Activated T-cell treated with anti-CD3 and anti-CD28 coated beads, Interleukin-2, amount 50 U/mL, for 72 hours (primary cell): ENCODE measurements around the gene RPL29. TPM values are rescaled to one million over a fixed set of nuclear protein-coding genes. Genes with fewer than 3 reads are reported as not detected.
"Not testable (repeated sequence)": the region's sequence is repeated elsewhere in the genome, so short reads cannot be mapped to it uniquely, and the experiment has no call there.

Experiments
- ATAC-seq, 2 donors: fragments of 150-1000 bp; cut with Tn5 transposase; replicated peaks in 1 of 2; 2 replicates each; pipeline ENCODE4 v1.10.0; 2021; ENCODE audit warnings: moderate library complexity in 2 of 2, mild to moderate bottlenecking in 1 of 2
- DNase-seq, 2 donors: peaks; one replicate each; pipeline ENCODE4 v3.0.0; 2021 to 2022; ENCODE audit warnings: mixed read lengths in 1 of 2
- H3K27ac Mint-ChIP-seq: one replicate; pipeline ENCODE4 v1.8.0; 2022; ENCODE audit warnings: mild to moderate bottlenecking, moderate library complexity, mixed read lengths
- H3K27me3 Mint-ChIP-seq: one replicate; pipeline ENCODE4 v1.8.0; 2022; ENCODE audit warnings: low read depth, mixed read lengths
- H3K36me3 Mint-ChIP-seq, 2 donors: one replicate each; pipeline ENCODE4 v1.8.0; 2022; ENCODE audit warnings: mixed read lengths in 2 of 2, mild to moderate bottlenecking in 1 of 2; ENCODE audit not compliant: insufficient read depth in 2 of 2
- H3K4me1 Mint-ChIP-seq: one replicate; pipeline ENCODE4 v1.8.0; 2022; ENCODE audit warnings: low read depth, mixed read lengths
- H3K4me3 Mint-ChIP-seq, 2 donors: one replicate each; pipeline ENCODE4 v1.8.0; 2022; ENCODE audit warnings: mild to moderate bottlenecking in 2 of 2, mixed read lengths in 2 of 2, moderate library complexity in 2 of 2
- H3K9me3 Mint-ChIP-seq, 2 donors: one replicate each; pipeline ENCODE4 v1.8.0; 2022; ENCODE audit warnings: mixed read lengths in 2 of 2
- total RNA-seq, 2 donors: library from RNA; stranded (reverse); gene quantifications; one replicate each; pipeline ENCODE4 v1.2.3, GENCODE V29; 2022

The RPL29 gene
- total RNA-seq = 1,000 to 10,000 TPM; 1,676 to 1,838 TPM

DNA sequence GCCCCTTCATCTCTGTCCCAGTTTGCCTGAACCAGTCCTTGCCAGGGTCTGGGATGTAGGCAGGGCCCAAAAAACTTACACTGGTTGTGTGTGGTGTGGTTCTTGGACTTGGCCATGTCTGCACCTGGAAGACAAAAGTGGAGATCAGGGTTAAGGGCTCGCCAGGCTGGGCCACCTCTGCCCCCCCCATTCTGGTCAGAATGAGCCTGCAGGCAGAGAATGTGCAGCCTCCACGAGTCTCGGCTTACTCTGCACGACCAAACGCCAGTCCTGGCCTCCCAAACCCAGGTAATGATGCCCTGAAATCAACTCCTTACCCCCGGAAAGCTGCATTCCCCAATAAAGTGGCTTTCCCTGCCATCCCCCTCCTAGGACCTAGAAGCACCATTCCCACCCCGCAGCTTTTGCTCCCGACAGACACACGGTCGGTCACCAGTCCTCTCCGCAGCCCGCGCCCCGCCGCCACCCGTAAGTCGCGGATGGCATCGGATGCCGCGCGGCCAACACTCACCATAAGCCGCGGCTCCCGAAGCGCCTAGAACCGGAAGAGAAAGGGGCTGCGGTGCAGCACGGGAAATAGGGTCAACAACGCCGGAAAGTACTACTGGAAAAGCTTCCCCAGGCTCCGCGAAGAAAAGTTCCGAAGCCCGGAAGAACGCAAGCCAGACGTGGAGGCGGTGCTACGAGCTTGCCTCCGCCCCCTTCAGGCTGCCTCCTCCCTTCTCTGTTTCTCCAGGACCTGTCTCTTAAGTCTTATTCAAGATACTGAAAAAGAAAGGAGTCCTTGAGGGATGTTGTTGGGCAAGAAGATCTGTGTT lies at the start of gene RPL29:
Gene RPL29 (minus strand): TSS at position 550 of the 818 bp plus-strand sequence. CDS start 434 bp downstream, at position 116.
- ATAC-seq (peak; percentile 95 to 98), DNase-seq (peak; percentile 92 to 93)
- peaks cover 16 to 20% of the 10 kb centered on the region in 2 donors for H3K36me3 Mint-ChIP-seq
- no peaks in the 10 kb centered on the region for H3K9me3 Mint-ChIP-seq
- peak within 1 kb of the TSS; percentile 97 to 100 for H3K4me3 Mint-ChIP-seq
- H3K27ac Mint-ChIP-seq = peak within 1 kb of the TSS; percentile 98
- peaks cover 6% of the 10 kb centered on the region for H3K27me3 Mint-ChIP-seq
- peaks cover 37% of the 10 kb centered on the region for H3K4me1 Mint-ChIP-seq

DNA sequence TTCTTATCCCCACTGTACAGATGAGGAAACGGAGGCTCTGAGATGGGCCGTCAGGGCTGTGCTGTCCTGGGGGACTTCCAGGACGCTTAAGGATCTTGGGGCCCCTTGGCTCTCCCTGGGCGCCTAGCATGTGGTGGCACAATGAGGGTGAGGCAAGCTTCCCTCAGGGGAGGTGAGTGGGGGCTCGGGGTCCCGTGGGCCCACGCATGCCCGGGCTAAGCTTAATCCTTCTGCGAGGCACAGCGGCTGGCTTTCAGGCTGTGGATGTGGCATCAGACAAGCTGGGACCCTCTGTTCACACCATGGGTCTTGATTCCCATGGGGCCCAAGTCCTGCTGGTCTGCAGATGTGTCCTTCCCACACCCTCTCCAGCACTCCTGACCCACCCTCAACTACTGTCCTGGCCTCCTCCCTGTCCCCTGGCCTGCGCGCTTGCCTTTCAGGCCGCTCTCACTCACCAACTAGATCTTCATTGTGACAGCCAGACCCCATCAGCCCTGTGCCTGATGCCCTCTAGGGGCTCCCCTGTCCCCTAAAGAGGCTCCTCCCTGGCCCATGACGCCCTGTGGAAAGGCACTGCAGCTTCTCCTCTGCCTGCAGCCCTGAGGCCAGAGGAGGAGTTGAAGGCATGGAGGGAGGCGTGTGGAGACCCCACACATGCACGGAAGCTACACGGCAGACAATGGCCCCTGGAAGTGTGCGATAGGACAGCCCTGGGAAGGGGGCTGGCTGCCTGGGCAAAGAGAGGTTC lies 49.3 kb upstream of the RPL29 start:
- Mint-ChIP-seq H3K4me1 (peaks cover 18% of the 10 kb centered on the region), H3K27ac (no peak overlapping the region)
- ATAC-seq = peak in 1 of 2 donors; percentile 22

DNA sequence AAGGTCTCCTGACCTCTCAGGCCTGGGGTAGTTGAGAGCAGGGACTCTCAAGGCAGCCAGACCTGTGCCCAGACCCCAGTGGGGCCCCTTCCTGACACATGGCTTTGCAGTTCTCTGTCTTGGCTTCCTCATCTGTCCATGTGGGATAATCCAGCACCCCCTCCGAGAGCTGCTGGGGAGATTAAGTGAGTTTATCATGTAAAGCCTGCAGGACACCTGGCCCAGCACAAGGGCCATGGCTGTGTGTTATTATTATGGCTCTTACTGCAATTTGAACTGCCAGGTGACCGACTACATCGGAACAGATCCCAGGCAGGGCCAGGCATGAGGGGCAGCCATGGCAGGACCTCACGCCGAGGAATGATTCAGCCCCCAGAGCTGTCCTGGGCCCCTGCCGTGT lies 48.1 kb upstream of the RPL29 start:
- Mint-ChIP-seq H3K9me3 (no peaks in the 10 kb centered on the region), H3K36me3 (no peaks in the 10 kb centered on the region), H3K27me3 (no peaks in the 10 kb centered on the region), H3K27ac (no peak overlapping the region), H3K4me3 (no peak overlapping the region), H3K4me1 (peaks cover 18% of the 10 kb centered on the region)
- ATAC-seq (no peak), DNase-seq (no peak)

More for the DNA sequence above, 49.3 kb upstream of the RPL29 start:
- H3K9me3 Mint-ChIP-seq = no peaks in the 10 kb centered on the region
- no peaks in the 10 kb centered on the region for H3K27me3 Mint-ChIP-seq
- no peak overlapping the region for H3K4me3 Mint-ChIP-seq
- peaks cover 0 to 2% of the 10 kb centered on the region in 2 donors for H3K36me3 Mint-ChIP-seq
- no peak for DNase-seq

DNA sequence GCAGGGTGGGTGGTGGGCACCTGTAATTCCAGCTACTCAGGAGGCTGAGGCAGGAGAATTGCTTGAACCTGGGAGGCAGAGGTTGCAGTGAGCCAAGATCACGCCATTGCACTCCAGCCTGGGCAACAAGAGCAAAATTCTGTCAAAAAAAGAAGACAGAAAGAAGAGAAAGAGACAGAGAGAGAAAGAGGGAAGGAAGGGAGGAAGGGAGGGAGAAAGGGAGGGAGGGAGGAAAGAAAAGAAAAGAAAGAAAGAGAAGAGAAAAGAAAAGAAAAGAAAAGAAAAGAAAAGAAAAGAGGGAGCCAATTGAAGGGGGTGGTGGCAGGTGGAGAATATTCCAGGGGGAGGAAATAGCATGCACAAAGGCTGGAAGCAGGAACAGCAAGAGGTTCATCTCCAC lies 47.3 kb upstream of the RPL29 start:
- not testable (repeated sequence) for H3K27ac Mint-ChIP-seq

DNA sequence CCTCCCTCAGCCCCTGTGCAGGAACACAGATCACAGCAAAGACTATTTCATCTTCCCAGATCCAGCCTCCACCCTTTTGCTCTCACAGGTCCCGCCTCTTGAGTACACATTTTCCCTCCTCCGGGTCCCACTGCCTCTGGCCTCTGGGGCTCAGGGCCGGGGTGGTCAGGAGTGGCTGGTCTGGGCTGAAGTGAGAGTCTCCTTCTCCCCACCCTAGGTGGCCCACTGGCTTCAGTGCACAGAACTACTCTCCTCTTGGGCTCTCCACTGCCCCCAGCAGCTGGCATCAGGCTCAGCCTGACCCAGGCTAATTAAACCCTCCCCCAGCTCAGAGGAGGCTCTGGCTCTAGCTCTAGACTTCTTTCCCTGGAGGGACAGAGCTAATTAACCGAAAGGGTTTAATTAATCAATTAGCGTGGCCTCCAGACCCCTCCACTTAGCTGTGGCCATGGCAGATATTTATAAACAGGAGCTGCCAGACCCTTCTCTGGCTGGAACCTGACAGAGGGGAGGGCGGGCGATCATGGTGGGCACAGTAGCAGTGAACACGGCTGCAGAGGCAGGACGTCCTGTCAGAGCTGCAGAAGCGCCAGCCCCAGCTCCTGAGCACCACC lies 45.5 kb upstream of the RPL29 start:
- ATAC-seq = no peak
- Mint-ChIP-seq H3K9me3 (no peaks in the 10 kb centered on the region), H3K27ac (peak overlapping the region; percentile 48)

More for the DNA sequence above, 47.3 kb upstream of the RPL29 start:
- not testable (repeated sequence) for H3K27me3 Mint-ChIP-seq, ATAC-seq, DNase-seq, H3K9me3 Mint-ChIP-seq, H3K4me3 Mint-ChIP-seq, H3K36me3 Mint-ChIP-seq
- peaks cover 13% of the 10 kb centered on the region for H3K4me1 Mint-ChIP-seq

DNA sequence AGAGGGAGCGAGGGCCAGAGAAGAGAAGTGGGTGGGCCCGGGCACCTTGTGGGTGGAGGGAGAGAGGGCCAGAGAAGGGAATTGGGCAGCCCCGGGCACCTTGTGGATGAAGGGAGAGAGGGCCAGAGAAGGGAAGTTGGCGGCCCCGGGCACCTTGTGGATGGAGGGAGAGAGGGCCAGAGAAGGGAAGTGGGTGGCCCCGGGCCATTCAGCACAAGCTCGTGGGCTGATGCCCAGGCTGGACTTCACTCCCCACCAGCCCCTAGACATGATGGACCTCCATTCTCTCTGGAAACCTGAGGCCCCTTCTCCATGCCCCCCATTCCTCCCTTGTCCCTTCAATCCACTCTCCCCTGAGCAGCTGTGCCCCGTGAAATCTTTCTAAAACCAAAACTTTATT lies 44.9 kb upstream of the RPL29 start:
- peaks cover 13% of the 10 kb centered on the region for H3K4me1 Mint-ChIP-seq
- no peaks in the 10 kb centered on the region for H3K27me3 Mint-ChIP-seq

More for the DNA sequence above, 45.5 kb upstream of the RPL29 start:
- DNase-seq = no peak
- H3K36me3 Mint-ChIP-seq = no peaks in the 10 kb centered on the region
- H3K27me3 Mint-ChIP-seq = no peaks in the 10 kb centered on the region
- H3K4me1 Mint-ChIP-seq = peaks cover 13% of the 10 kb centered on the region
- no peak overlapping the region for H3K4me3 Mint-ChIP-seq

DNA sequence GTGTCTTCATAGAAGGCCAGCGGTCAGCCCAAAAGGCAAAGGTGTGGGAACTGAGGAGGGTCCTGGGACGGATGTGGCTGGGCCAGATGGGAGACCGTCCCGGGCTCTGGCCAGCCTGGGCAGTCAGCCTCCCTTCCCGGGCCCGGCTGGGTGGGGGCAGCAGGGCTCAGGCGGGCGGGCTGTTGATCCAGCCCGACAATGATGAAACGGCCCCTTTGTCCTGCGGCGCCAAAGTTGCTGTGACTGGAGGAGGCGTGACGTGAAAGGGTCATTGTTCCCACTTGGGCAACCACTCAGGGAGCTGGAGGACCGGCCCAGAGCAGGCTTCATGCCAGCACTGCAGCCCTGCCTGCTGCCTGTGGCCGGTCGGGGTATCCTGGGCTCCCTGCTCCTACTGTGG lies 44.2 kb upstream of the RPL29 start:
- DNase-seq = no peak
- ATAC-seq = no peak
- Mint-ChIP-seq H3K4me3 (no peak overlapping the region), H3K27ac (no peak overlapping the region), H3K27me3 (no peaks in the 10 kb centered on the region), H3K4me1 (peaks cover 6% of the 10 kb centered on the region), H3K9me3 (no peaks in the 10 kb centered on the region), H3K36me3 (no peaks in the 10 kb centered on the region)

More for the DNA sequence above, 44.9 kb upstream of the RPL29 start:
- Mint-ChIP-seq H3K9me3 (no peaks in the 10 kb centered on the region), H3K27ac (peak overlapping the region; percentile 48), H3K36me3 (no peaks in the 10 kb centered on the region), H3K4me3 (no peak overlapping the region)
- ATAC-seq (no peak), DNase-seq (no peak)

DNA sequence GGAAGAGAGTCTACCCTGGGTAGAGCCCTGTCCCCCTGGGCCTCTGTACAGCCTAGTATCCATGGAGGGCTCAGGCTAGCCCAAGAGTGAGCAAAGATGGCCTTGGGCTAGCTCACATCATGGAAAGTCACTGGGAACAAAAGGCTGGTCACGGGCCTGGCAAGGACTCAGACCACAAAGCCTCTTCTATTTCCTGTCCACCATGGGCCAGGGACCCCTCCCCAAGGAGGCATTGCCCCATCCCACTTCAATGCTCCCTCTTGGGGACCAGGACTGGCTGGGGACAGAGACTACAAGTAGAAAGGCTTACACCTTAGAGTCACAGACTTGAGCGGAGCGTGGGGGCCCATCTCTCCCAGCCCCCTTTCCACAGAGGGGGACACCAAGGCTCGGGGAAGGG lies 43.7 kb upstream of the RPL29 start:
- Mint-ChIP-seq H3K27ac (no peak overlapping the region), H3K4me3 (no peak overlapping the region), H3K27me3 (no peaks in the 10 kb centered on the region), H3K36me3 (no peaks in the 10 kb centered on the region), H3K4me1 (peaks cover 6% of the 10 kb centered on the region), H3K9me3 (no peaks in the 10 kb centered on the region)
- ATAC-seq = no peak
- no peak for DNase-seq

DNA sequence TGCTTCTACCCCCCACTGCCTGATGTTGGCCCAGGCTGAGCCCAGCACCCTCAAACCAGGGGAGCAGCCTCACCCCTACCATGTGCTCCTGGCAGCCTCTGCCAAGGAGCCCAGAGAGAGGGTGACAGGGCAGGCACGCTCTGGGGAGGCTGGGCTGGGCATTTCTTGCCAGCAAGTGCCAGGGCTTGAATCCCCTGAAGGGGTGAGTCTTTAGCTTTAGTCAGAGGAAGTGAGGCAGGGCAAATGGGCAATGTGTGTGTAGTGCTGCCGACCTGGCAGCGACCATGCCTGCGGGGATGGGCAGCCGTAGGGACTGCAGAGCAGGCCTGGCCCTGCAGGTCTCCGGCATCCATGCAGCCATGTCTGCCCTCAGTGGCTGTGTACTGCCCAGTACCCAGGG lies 42.5 kb upstream of the RPL29 start:
- ATAC-seq (no peak), DNase-seq (no peak)
- no peaks in the 10 kb centered on the region for H3K27me3 Mint-ChIP-seq
- H3K4me3 Mint-ChIP-seq = no peak overlapping the region
- no peaks in the 10 kb centered on the region for H3K9me3 Mint-ChIP-seq
- H3K36me3 Mint-ChIP-seq = no peaks in the 10 kb centered on the region
- peaks cover 6% of the 10 kb centered on the region for H3K4me1 Mint-ChIP-seq
- no peak overlapping the region for H3K27ac Mint-ChIP-seq

DNA sequence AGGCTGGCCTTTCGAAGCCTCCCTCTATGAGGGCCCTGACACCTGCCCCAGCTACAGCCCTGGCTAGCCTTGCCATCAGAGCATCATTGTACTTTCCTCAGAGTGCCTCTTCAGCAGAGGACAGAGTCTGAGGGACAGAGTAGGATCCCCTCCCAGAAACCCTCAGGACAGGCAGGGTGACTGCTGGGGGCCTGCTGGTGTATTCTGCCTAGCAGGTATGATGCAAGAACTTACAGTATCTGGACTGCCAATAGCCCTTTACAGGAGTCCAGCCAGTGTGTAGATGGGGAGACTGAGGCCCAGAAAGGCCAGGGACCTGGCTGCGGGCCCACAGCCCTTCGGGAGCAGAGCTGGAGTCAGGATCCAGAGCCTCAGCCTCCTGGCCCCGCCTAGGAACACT lies 41.6 kb upstream of the RPL29 start:
- Mint-ChIP-seq H3K36me3 (no peaks in the 10 kb centered on the region), H3K9me3 (no peaks in the 10 kb centered on the region), H3K27ac (no peak overlapping the region), H3K4me1 (peaks cover 6% of the 10 kb centered on the region), H3K27me3 (no peaks in the 10 kb centered on the region), H3K4me3 (no peak overlapping the region)
- ATAC-seq (no peak), DNase-seq (no peak)

DNA sequence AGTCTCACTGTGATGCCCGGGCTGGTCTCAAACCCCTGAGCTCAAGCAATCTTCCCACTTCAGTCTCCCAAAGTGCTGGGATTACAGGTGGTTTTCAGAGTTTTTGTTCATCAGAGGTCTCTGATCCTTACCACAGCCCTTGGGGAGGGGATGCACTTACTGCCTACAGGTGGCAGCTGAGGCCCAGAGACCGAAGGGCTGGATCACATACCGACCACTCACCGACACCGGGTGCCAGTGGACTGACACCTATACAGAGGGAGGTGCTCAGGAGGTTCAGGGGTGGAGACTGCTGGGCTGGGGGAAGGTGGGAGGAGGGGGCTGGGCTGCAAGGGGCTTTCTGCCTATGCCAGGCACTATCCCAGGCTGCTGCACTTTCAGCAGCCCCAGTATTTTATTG lies 41.1 kb upstream of the RPL29 start:
- no peak overlapping the region for H3K4me3 Mint-ChIP-seq
- ATAC-seq (peak; percentile 34 to 47), DNase-seq (no peak)
- no peaks in the 10 kb centered on the region for H3K36me3 Mint-ChIP-seq
- no peak overlapping the region for H3K27ac Mint-ChIP-seq
- H3K27me3 Mint-ChIP-seq = no peaks in the 10 kb centered on the region
- H3K4me1 Mint-ChIP-seq = peaks cover 3% of the 10 kb centered on the region
- H3K9me3 Mint-ChIP-seq = no peaks in the 10 kb centered on the region

DNA sequence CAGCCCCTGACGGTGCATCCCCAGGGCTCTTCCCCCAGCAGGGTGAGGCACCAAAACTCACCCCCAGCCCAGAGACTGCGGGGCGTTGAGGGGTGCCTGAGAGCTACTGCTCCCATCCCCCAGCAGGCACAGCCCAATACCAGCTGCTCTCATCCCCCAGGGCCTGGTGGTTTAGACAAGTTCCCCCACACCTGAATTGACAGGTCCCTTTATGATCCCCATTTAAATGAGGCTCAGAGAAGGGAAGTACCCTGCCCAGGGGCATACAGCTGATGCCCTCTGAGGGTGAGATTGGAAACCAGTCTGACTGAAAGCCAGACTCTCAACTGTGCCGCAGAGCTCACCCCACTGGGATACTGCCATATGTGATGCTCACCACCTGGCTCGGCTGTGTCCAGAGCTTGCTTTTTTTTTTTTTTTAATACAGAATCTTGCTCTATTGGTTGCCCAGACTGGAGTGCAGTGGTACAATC lies 40.6 kb upstream of the RPL29 start:
- peak in 1 of 2 donors; percentile 27 for ATAC-seq
- no peaks in the 10 kb centered on the region for H3K27me3 Mint-ChIP-seq

DNA sequence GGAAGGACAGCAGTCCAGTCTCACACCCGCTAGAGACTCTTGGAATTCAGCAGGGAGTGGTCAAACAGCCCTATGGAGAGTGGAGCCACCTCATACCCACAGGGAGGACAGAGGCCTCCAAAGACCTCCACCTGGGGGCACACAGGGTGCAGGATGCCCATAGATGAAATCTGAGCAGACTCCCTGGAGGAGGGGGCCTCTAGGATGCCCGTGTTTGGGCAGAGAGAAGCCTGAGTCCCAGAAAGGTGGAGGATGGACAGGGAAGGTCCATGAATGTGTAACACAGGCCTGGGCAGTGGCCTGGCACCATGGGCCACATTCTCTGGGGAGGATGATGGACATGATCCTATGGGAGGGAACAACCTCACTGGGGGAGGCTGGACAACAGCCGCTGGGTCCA lies 39.0 kb upstream of the RPL29 start:
- Mint-ChIP-seq H3K4me1 (no peaks in the 10 kb centered on the region), H3K4me3 (no peak overlapping the region), H3K9me3 (no peaks in the 10 kb centered on the region), H3K27ac (no peak overlapping the region), H3K36me3 (no peaks in the 10 kb centered on the region), H3K27me3 (no peaks in the 10 kb centered on the region)
- DNase-seq (no peak), ATAC-seq (no peak)

More for the DNA sequence above, 40.6 kb upstream of the RPL29 start:
- Mint-ChIP-seq H3K4me1 (no peaks in the 10 kb centered on the region), H3K4me3 (no peak overlapping the region), H3K36me3 (no peaks in the 10 kb centered on the region), H3K27ac (no peak overlapping the region), H3K9me3 (no peaks in the 10 kb centered on the region)
- no peak for DNase-seq
